DOHH2 (cell line): ENCODE results near the gene KCNC4.

ENCODE experiments used
- CTCF ChIP-seq: fragments of 200-600 bp; sonication (generic); IDR thresholded peaks from one replicate; pipeline ENCODE4 v1.5.1; 2014; ENCODE audit warnings: antibody characterized with exemption, mild to moderate bottlenecking, low read depth, low read length; ENCODE audit not compliant: poor library complexity, severe bottlenecking
- EZH2phosphoT487 ChIP-seq: fragments of 200-600 bp; sonication (generic); IDR thresholded peaks from 2 replicates; pipeline ENCODE4 v1.6.1; 2017; ENCODE audit warnings: borderline replicate concordance, mild to moderate bottlenecking, antibody characterized with exemption, low read length, moderate library complexity, mixed read lengths

- no peak for TF ChIP-seq CTCF
- no peak for TF ChIP-seq EZH2phosphoT487
These were observed 8.0 kb downstream of the KCNC4 start for GRCh38 chr1:110218137-110218536.
